H1 (cell line): ENCODE data around the gene CCDC88A. TPM values are rescaled to one million over a fixed set of nuclear protein-coding genes. Genes with fewer than 3 reads are reported as not detected.

Experiments used
- CTCF ChIA-PET: fragments of 300-600 bp; sonication (Branson Sonifier 250); formaldehyde crosslinking; loops from one replicate; lab custom pipeline; 2021; ENCODE audit not compliant: partially characterized antibody; lab: Charles Lee
- POLR2A ChIA-PET: fragments of 300-600 bp; sonication (Branson Sonifier 250); formaldehyde crosslinking; loops from one replicate; lab custom pipeline; 2021; ENCODE audit warnings: inconsistent platforms; ENCODE audit not compliant: partially characterized antibody; lab: Charles Lee
- DNase-seq, 2 experiments: peaks; one replicate each; pipeline versions ENCODE4 v3.0.0 to v3.0.0-alpha.2; 2010 to 2022; ENCODE audit warnings: low spot score in 2 of 2, low read depth in 1 of 2, mixed read lengths in 1 of 2
- FAIRE-seq: peaks from 2 replicates; lab custom pipeline; 2011; peaks lifted over from hg19 to GRCh38; lab: Jason Lieb, UNC
- H2AFZ ChIP-seq: 2 replicates; pipeline ENCODE4 v1.8.1; 2012; ENCODE audit warnings: low read length, inconsistent platforms
- H2AK5ac ChIP-seq: 2 replicates; pipeline ENCODE4 v1.6.1; 2013; ENCODE audit warnings: low read depth, low read length
- H2BK120ac ChIP-seq: replicated peaks from 2 replicates; pipeline ENCODE3; 2013; ENCODE audit warnings: low read depth, low read length, inconsistent platforms
- H2BK12ac ChIP-seq: 2 replicates; pipeline ENCODE4 v1.6.1; 2013; ENCODE audit warnings: low read depth, low read length
- H2BK15ac ChIP-seq: 2 replicates; pipeline ENCODE4 v1.6.1; 2013; ENCODE audit warnings: low read length
- H2BK20ac ChIP-seq: 2 replicates; pipeline ENCODE4 v1.6.1; 2013; ENCODE audit warnings: low read length
- H2BK5ac ChIP-seq: 2 replicates; pipeline ENCODE4 v1.6.1; 2013; ENCODE audit warnings: low read depth, low read length
- H3K14ac ChIP-seq: 2 replicates; pipeline ENCODE4 v1.6.1; 2013; ENCODE audit warnings: inconsistent platforms; ENCODE audit not compliant: insufficient read length
- H3K18ac ChIP-seq: 2 replicates; pipeline ENCODE4 v1.6.1; 2013; ENCODE audit warnings: low read length; ENCODE audit errors: extremely low read depth
- H3K23ac ChIP-seq: 2 replicates; pipeline ENCODE4 v1.6.1; 2013; ENCODE audit warnings: inconsistent platforms; ENCODE audit not compliant: insufficient read length
- H3K23me2 ChIP-seq: 2 replicates; pipeline ENCODE4 v1.6.1; 2013; ENCODE audit warnings: low read depth, low read length
- H3K27ac ChIP-seq: 2 replicates; pipeline ENCODE4 v1.6.1; 2011; ENCODE audit warnings: low read depth, low read length, inconsistent platforms
- H3K27me3 ChIP-seq, 4 experiments: replicated peaks in 1 of 4; 1 replicate in 1 of 4; 2 replicates in 3 of 4; pipeline versions ENCODE4 v1.6.1 to v1.8.1; 2011 to 2013; ENCODE audit warnings: low read length in 3 of 4, mild to moderate bottlenecking in 3 of 4, inconsistent platforms in 2 of 4, mixed read lengths in 2 of 4, moderate library complexity in 1 of 4; ENCODE audit not compliant: control insufficient read depth in 3 of 4, insufficient read depth in 3 of 4; ENCODE audit errors: extremely low read depth in 1 of 4
- H3K36me3 ChIP-seq, 4 experiments: 2 replicates each; pipeline versions ENCODE4 v1.6.1 to v1.8.1; 2011 to 2013; ENCODE audit warnings: mild to moderate bottlenecking in 4 of 4, low read length in 3 of 4, moderate library complexity in 2 of 4, control low read depth in 1 of 4, inconsistent platforms in 1 of 4; ENCODE audit not compliant: insufficient read depth in 4 of 4, control insufficient read depth in 2 of 4
- H3K4ac ChIP-seq: replicated peaks from 2 replicates; pipeline ENCODE3; 2013; ENCODE audit warnings: low read length, low read depth, mixed read lengths, inconsistent platforms; ENCODE audit not compliant: insufficient read length
- H3K4me1 ChIP-seq, 4 experiments: replicated peaks in 1 of 4; 1 replicate in 1 of 4; 2 replicates in 3 of 4; pipeline versions ENCODE4 v1.6.1 to v1.8.1; 2011 to 2013; ENCODE audit warnings: low read length in 3 of 4, inconsistent platforms in 2 of 4, mixed read lengths in 1 of 4; ENCODE audit not compliant: insufficient read depth in 4 of 4, control insufficient read depth in 3 of 4
- H3K4me2 ChIP-seq, 2 experiments: 2 replicates each; pipeline versions ENCODE4 v1.6.1 to v1.8.1; 2011 to 2013; ENCODE audit warnings: low read depth in 2 of 2, low read length in 2 of 2, control low read depth in 1 of 2, inconsistent platforms in 1 of 2, mild to moderate bottlenecking in 1 of 2; ENCODE audit not compliant: insufficient read depth in 1 of 2
- H3K4me3 ChIP-seq, 4 experiments: fragments of 200-600, 300-600 bp in 1 of 4; sonication (generic), shearing (Covaris generic), sonication (Bioruptor Twin) in 1 of 4; 2 replicates each; pipeline versions ENCODE4 v1.5.1 to v1.8.1; 2011 to 2016; ENCODE audit warnings: low read length in 4 of 4, low read depth in 3 of 4, control low read depth in 2 of 4, inconsistent platforms in 2 of 4, mild to moderate bottlenecking in 2 of 4, mixed read lengths in 1 of 4, moderate library complexity in 1 of 4; ENCODE audit not compliant: insufficient read depth in 2 of 4; ENCODE audit errors: extremely low read depth in 1 of 4
- H3K56ac ChIP-seq: replicated peaks from 2 replicates; pipeline ENCODE3; 2013; ENCODE audit warnings: low read depth, mild to moderate bottlenecking, mixed read lengths, low read length, inconsistent platforms; ENCODE audit not compliant: insufficient read length
- H3K79me1 ChIP-seq: 2 replicates; pipeline ENCODE4 v1.6.1; 2013; ENCODE audit warnings: low read depth, low read length, control low read depth
- H3K79me2 ChIP-seq, 2 experiments: 2 replicates each; pipeline versions ENCODE4 v1.6.1 to v1.8.1; 2012 to 2013; ENCODE audit warnings: low read length in 2 of 2, mild to moderate bottlenecking in 2 of 2, inconsistent platforms in 1 of 2; ENCODE audit not compliant: insufficient read depth in 2 of 2, control insufficient read depth in 1 of 2
- H3K9ac ChIP-seq, 4 experiments: replicated peaks in 1 of 4; 1 replicate in 1 of 4; 2 replicates in 3 of 4; pipeline versions ENCODE4 v1.6.1 to v1.8.1; 2011 to 2013; ENCODE audit warnings: low read depth in 3 of 4, low read length in 3 of 4, control low read depth in 2 of 4, mild to moderate bottlenecking in 2 of 4, moderate library complexity in 2 of 4, inconsistent platforms in 1 of 4; ENCODE audit errors: extremely low read depth in 1 of 4
- H3K9me3 ChIP-seq, 2 experiments: 2 replicates each; pipeline versions ENCODE4 v1.6.1 to v1.8.1; 2012 to 2013; ENCODE audit warnings: mild to moderate bottlenecking in 2 of 2, moderate library complexity in 2 of 2, control low read depth in 1 of 2, inconsistent platforms in 1 of 2, low read depth in 1 of 2, low read length in 1 of 2, mixed read lengths in 1 of 2; ENCODE audit not compliant: insufficient read depth in 2 of 2
- H4K20me1 ChIP-seq, 2 experiments: replicated peaks in 1 of 2; 2 replicates each; pipeline versions ENCODE3 to v1.8.1; 2011 to 2013; ENCODE audit warnings: inconsistent platforms in 2 of 2, low read length in 2 of 2, mild to moderate bottlenecking in 1 of 2; ENCODE audit not compliant: insufficient read depth in 2 of 2, control insufficient read depth in 1 of 2
- H4K5ac ChIP-seq: 2 replicates; pipeline ENCODE4 v1.6.1; 2013; ENCODE audit warnings: low read length, low read depth, mixed read lengths, inconsistent platforms; ENCODE audit not compliant: insufficient read length
- H4K8ac ChIP-seq: 2 replicates; pipeline ENCODE4 v1.8.0; 2013; ENCODE audit warnings: mild to moderate bottlenecking, moderate library complexity, low read length, inconsistent platforms; ENCODE audit not compliant: insufficient read depth; ENCODE audit errors: extremely low read depth
- H4K91ac ChIP-seq: replicated peaks from 2 replicates; pipeline ENCODE3; 2013; ENCODE audit warnings: low read length, mixed read lengths, inconsistent platforms; ENCODE audit not compliant: insufficient read length
- BACH1 ChIP-seq: IDR thresholded peaks from 2 replicates; pipeline ENCODE4 v1.6.1; 2012; ENCODE audit warnings: low read length, improper control_type of control experiment
- BRCA1 ChIP-seq: IDR thresholded peaks from 2 replicates; pipeline ENCODE4 v1.6.1; 2012; ENCODE audit warnings: low read depth, low read length, improper control_type of control experiment
- CBX5 ChIP-seq: fragments of 300-800, 300-1000 bp; sonication (generic); IDR thresholded peaks from 2 replicates; pipeline ENCODE4 v1.7.1; 2016; ENCODE audit warnings: antibody characterized with exemption, low read length, low read depth
- CREB1 ChIP-seq: IDR thresholded peaks from 2 replicates; pipeline ENCODE4 v1.6.1; 2012; ENCODE audit warnings: inconsistent platforms
- EZH2 ChIP-seq: fragments of 200-600 bp; sonication (generic); IDR thresholded peaks from 2 replicates; pipeline ENCODE4 v1.7.1; 2012; ENCODE audit warnings: low read depth, mild to moderate bottlenecking, moderate library complexity, low read length, inconsistent platforms; ENCODE audit not compliant: severe bottlenecking
- KDM4A ChIP-seq: IDR thresholded peaks from one replicate; pipeline ENCODE4 v1.7.1; 2012; ENCODE audit warnings: low read depth, mild to moderate bottlenecking, moderate library complexity, low read length, inconsistent platforms; ENCODE audit not compliant: severe bottlenecking
- PHF8 ChIP-seq: fragments of 200-600 bp; sonication (generic); conservative IDR thresholded peaks from 2 replicates; pipeline ENCODE4 v1.7.1; 2012; ENCODE audit warnings: low read depth, mild to moderate bottlenecking, inconsistent platforms, low read length, moderate library complexity
- POLR2AphosphoS5 ChIP-seq: IDR thresholded peaks from 2 replicates; pipeline ENCODE4 v1.6.1; 2011; ENCODE audit warnings: low read depth, low read length
- RAD21 ChIP-seq, 2 experiments: IDR thresholded peaks in 1 of 2; conservative IDR thresholded peaks in 1 of 2; 2 replicates each; pipeline ENCODE4 v1.6.1; 2011; ENCODE audit warnings: low read depth in 2 of 2, low read length in 2 of 2, improper control_type of control experiment in 1 of 2, inconsistent platforms in 1 of 2, mild to moderate bottlenecking in 1 of 2, moderate library complexity in 1 of 2
- RBBP5 ChIP-seq: IDR thresholded peaks from 2 replicates; pipeline ENCODE4 v1.7.1; 2012; ENCODE audit warnings: low read depth, mild to moderate bottlenecking, inconsistent platforms, low read length, moderate library complexity, borderline replicate concordance
- RXRA ChIP-seq: IDR thresholded peaks from 2 replicates; pipeline ENCODE4 v1.6.1; 2011; ENCODE audit warnings: low read depth, mild to moderate bottlenecking, low read length, moderate library complexity; ENCODE audit not compliant: insufficient read depth
- TAF7 ChIP-seq: optimal IDR thresholded peaks from 2 replicates; pipeline ENCODE3; 2011; ENCODE audit warnings: low read depth, mild to moderate bottlenecking, inconsistent platforms, low read length, moderate library complexity, borderline replicate concordance
- WGBS, 2 experiments: shearing (Covaris generic) in 1 of 2; methylation state at CpG; one replicate each; pipeline versions ENCODE4 v1.1.6 to v1.1.7; 2013 to 2015; ENCODE audit warnings: low lambda C conversion rate in 2 of 2, mixed read lengths in 2 of 2, inconsistent platforms in 1 of 2, low coverage in 1 of 2, missing lambda C conversion rate in 1 of 2; ENCODE audit not compliant: insufficient replicate concordance in 2 of 2, insufficient coverage in 1 of 2, insufficient read length in 1 of 2; ENCODE audit errors: extremely low coverage in 1 of 2, missing lambda C conversion rate in 1 of 2; 5-methylcytosine and 5-hydroxymethylcytosine counted together
- polyA plus RNA-seq, 7 experiments: library from polyadenylated mRNA; depleted of rRNA in 3 of 7; stranded (reverse) in 5 of 7; unstranded in 2 of 7; fragments of >200 nt in 5 of 7; fragments of 200-250 nt in 2 of 7; gene quantifications; 1 replicate in 5 of 7; 2 replicates in 1 of 7; 4 replicates in 1 of 7; pipeline versions ENCODE4 v1.2.1 to v1.2.3, GENCODE V29; 2011 to 2013; ENCODE audit warnings: missing spikeins in 2 of 7, mixed read lengths in 2 of 7
- total RNA-seq: library from RNA; stranded (reverse); fragmentation: NEBNext Ultra II Directional; extraction: Animal tissue kit (Norgen Biotek cat#: 25700); gene quantifications from 2 replicates; pipeline ENCODE4 v1.2.1, GENCODE V29; 2021

The CCDC88A gene
- total and polyA plus RNA-seq, 2 of the 8 experiments (the other 6 are each of a cell fraction or from before 2014, with no cell fraction given), result 27.0 to 98.0 TPM

- ChIA-PET CTCF (no interaction called here), POLR2A (no interaction called here)
- no peaks in the 10 kb centered on the region for H3K79me1 ChIP-seq
- no peak overlapping the region for H3K4me2 ChIP-seq
- H2BK120ac ChIP-seq, result no peak overlapping the region
- DNase-seq (no peak), FAIRE-seq (no peak)
- no peak overlapping the region for H2BK5ac ChIP-seq
- no peak overlapping the region for H3K56ac ChIP-seq
- no peaks in the 10 kb centered on the region for H3K4me1 ChIP-seq
- no peak overlapping the region for H2BK15ac ChIP-seq
- H4K5ac ChIP-seq, result no peak overlapping the region
- WGBS, 2 experiments, result 74% methylated on average over 3 of the region's 3 CpGs; no CpG with 5 or more reads in 1 of the 2 experiments
- H3K9me3 ChIP-seq, result no peaks in the 10 kb centered on the region
- no peaks in the 10 kb centered on the region; a peak in 1 of 8 replicates for H3K36me3 ChIP-seq
- H4K8ac ChIP-seq, result no peak overlapping the region
- H3K27ac ChIP-seq, result no peak overlapping the region
- H2BK12ac ChIP-seq, result no peak overlapping the region
- no peak overlapping the region for H2AK5ac ChIP-seq
- no peaks in the 10 kb centered on the region for H3K23me2 ChIP-seq
- H2BK20ac ChIP-seq, result no peak overlapping the region
- no peaks in the 10 kb centered on the region for H3K27me3 ChIP-seq
- no peak overlapping the region for H3K18ac ChIP-seq
- no peak overlapping the region for H3K9ac ChIP-seq
- H4K20me1 ChIP-seq, result no peaks in the 10 kb centered on the region
- no peak overlapping the region for H3K14ac ChIP-seq
- peaks cover 0 to 29% of the 10 kb centered on the region in 2 experiments; a peak in 2 of 4 replicates for H3K79me2 ChIP-seq
- no peak overlapping the region for H4K91ac ChIP-seq
- H3K23ac ChIP-seq, result no peak overlapping the region
- H3K4ac ChIP-seq, result no peak overlapping the region
- no peak overlapping the region for H2AFZ ChIP-seq
- H3K4me3 ChIP-seq, result no peak overlapping the region
- TF ChIP-seq BACH1, result no peak
- no peak for TF ChIP-seq KDM4A
- no peak for TF ChIP-seq PHF8
- TF ChIP-seq EZH2, result no peak
- TF ChIP-seq CREB1, result no peak
- no peak for TF ChIP-seq RBBP5
- TF ChIP-seq CBX5, result no peak
- TF ChIP-seq BRCA1, result no peak
- no peak for TF ChIP-seq TAF7
- no peak for TF ChIP-seq RAD21 (IDR thresholded peaks at IDR 0.05 in 1 of 2, conservative IDR thresholded peaks at IDR 0.05 in 1 of 2; ENCODE audit: low read depth in 2 of 2, low read length in 2 of 2)
- no peak for TF ChIP-seq POLR2AphosphoS5
- no peak for TF ChIP-seq RXRA
Measured at GRCh38 chr2:55391615-55392242, 27.9 kb downstream of the CCDC88A start.
